ENCODE data around the gene LIME1. TPM values are rescaled to one million over a fixed set of nuclear protein-coding genes. Genes with fewer than 3 reads are reported as not detected.

LIME1 gene
- total and polyA plus RNA-seq, 2 of the 4 experiments (the other 2 are of a cell fraction) = 0.36 to 7.8 TPM

- no TSS peak for BruUV-seq (replicated peaks)
- H3K36me3 ChIP-seq (ENCODE audit: control insufficient read depth, insufficient read depth, low read length) = peaks cover 37% of the 10 kb centered on the region; the same call in 1 of the 2 replicates
Observed at GRCh38 chr20:63740627-63741353, 4.3 kb downstream of the LIME1 start.

More at GRCh38 chr20:63740627-63741353, 4.3 kb downstream of the LIME1 start:
- Histone ChIP-seq H3K56ac (ENCODE audit: extremely low read depth, insufficient read depth, low read length) (peak overlapping the region; percentile 90), H3K9me1 (ENCODE audit: insufficient read depth, low read length) (no peaks in the 10 kb centered on the region), H2AK5ac (ENCODE audit: low read depth, low read length) (peak overlapping the region; percentile 89), H4K20me1 (ENCODE audit: insufficient read depth, low read length) (peaks cover 20% of the 10 kb centered on the region), H4K91ac (ENCODE audit: insufficient read depth, low read depth, low read length) (peak overlapping the region; percentile 88), H2BK120ac (ENCODE audit: low read depth, low read length) (no peak overlapping the region), H3K18ac (ENCODE audit: low read depth, low read length) (no peak overlapping the region; the same call in 1 of the 2 replicates), H3K14ac (replicated peaks; ENCODE audit: low read depth, low read length) (peak overlapping the region; percentile 93), H3K23ac (ENCODE audit: low read depth, low read length) (peak overlapping the region; percentile 94), H3K9ac (ENCODE audit: low read depth, low read length) (peak overlapping the region; percentile 87), H3K27me3 (ENCODE audit: control insufficient read depth, insufficient read depth, low read length) (no peaks in the 10 kb centered on the region), H2BK5ac (ENCODE audit: low read depth, low read length, poor library complexity, severe bottlenecking) (peak overlapping the region; percentile 87), H2BK15ac (ENCODE audit: low read depth, low read length) (no peak overlapping the region), H2BK20ac (ENCODE audit: low read depth, low read length) (no peak overlapping the region), H3K79me1 (ENCODE audit: low read depth in 1 of 2, low read length in 2 of 2) (peaks cover 4 to 9% of the 10 kb centered on the region in 2 experiments; a peak in 2 of 4 replicates), H3K4me1 (ENCODE audit: control insufficient read depth, insufficient read depth, low read length) (peaks cover 10% of the 10 kb centered on the region), H3K27ac (ENCODE audit: insufficient read depth, low read length) (peak overlapping the region; percentile 91), H2AFZ (replicated peaks; ENCODE audit: low read length, poor library complexity) (peak overlapping the region; percentile 82), H3K4ac (ENCODE audit: low read depth, low read length) (peak overlapping the region; percentile 94), H4K5ac (ENCODE audit: low read depth, low read length) (peak overlapping the region; percentile 19), H3K4me2 (ENCODE audit: low read depth, low read length) (peak overlapping the region; percentile 82), H3K9me3 (ENCODE audit: control insufficient read depth, insufficient read depth, low read length) (no peaks in the 10 kb centered on the region), H4K8ac (ENCODE audit: low read depth in 2 of 2, low read length in 2 of 2) (peak overlapping the region; percentile 63 to 88), H2AK9ac (replicated peaks; ENCODE audit: low read depth, low read length, poor library complexity) (peak overlapping the region; percentile 99), H3K4me3 (ENCODE audit: insufficient read depth, low read depth, low read length) (peak overlapping the region; percentile 54)
- intact Hi-C loops (cut with micrococcal nuclease) (no loop called here), in situ Hi-C loops (cut with MboI; ENCODE audit: low sequenced_read_pairs) (no loop called here), dilution Hi-C loops (cut with HindIII; ENCODE audit: low sequenced_read_pairs, unreplicated experiment) (no loop called here)
- 0% methylated on average over 4 of the region's 29 CpGs; no CpG with 5 or more reads in 1 of the 2 experiments for WGBS, 2 experiments (ENCODE audit: extremely low coverage in 2 of 2, insufficient read length in 1 of 2)
- TF ChIP-seq MXI1 (IDR thresholded peaks at IDR 0.05; ENCODE audit: borderline replicate concordance, low read depth, low read length) = peak; percentile 95
- no peak for TF ChIP-seq SMC3 (IDR thresholded peaks at IDR 0.05; ENCODE audit: low read depth, low read length)
- no peak for TF ChIP-seq NFE2L2 (IDR thresholded peaks at IDR 0.05; ENCODE audit: low read depth, low read length)
- no peak for TF ChIP-seq MAFK (IDR thresholded peaks at IDR 0.05; ENCODE audit: low read depth, low read length)
- peak; percentile 80 for TF ChIP-seq BHLHE40 (IDR thresholded peaks at IDR 0.05; ENCODE audit: low read depth, low read length)
- peak; percentile 99 for TF ChIP-seq CEBPB (IDR thresholded peaks at IDR 0.05; ENCODE audit: low read depth, low read length)
- no peak for TF ChIP-seq POLR2A (IDR thresholded peaks at IDR 0.05; ENCODE audit: low read depth, low read length)
- peak; percentile 24; the same call in 1 of the 2 replicates for TF ChIP-seq USF2 (IDR thresholded peaks at IDR 0.05; ENCODE audit: low read depth, low read length)
- peak; percentile 37; the same call in 1 of the 2 replicates for TF ChIP-seq MAZ (IDR thresholded peaks at IDR 0.05; ENCODE audit: borderline replicate concordance, low read depth, low read length)
- no peak for TF ChIP-seq RFX5 (IDR thresholded peaks at IDR 0.05; ENCODE audit: low read depth, low read length)
- no peak for TF ChIP-seq FOS (IDR thresholded peaks at IDR 0.05; ENCODE audit: low read depth, low read length)
- TF ChIP-seq RCOR1 (IDR thresholded peaks at IDR 0.05; ENCODE audit: insufficient replicate concordance, low read length) = no peak
- TF ChIP-seq CTCF (conservative IDR thresholded peaks at IDR 0.05; ENCODE audit: low read depth, low read length) = peak; percentile 21
- CTCF ChIA-PET = interaction anchor here (0.5 to 0.7 kb wide), 2 partner anchors 33 to 45 kb away, joined by 3 to 6 read pairs; no protein-coding TSS in a partner anchor
- DNase-seq (peak; percentile 86), ATAC-seq (ENCODE audit: low read depth) (peak; percentile 65)
- POLR2A ChIA-PET (ENCODE audit: unreplicated experiment) = no interaction called here

All from IMR-90 (cell line).